AG04449 (cell line): Measurements from ENCODE around the gene UBE2C.
"Not testable (repeated sequence)": the region's sequence is repeated elsewhere in the genome, so short reads cannot be mapped to it uniquely, and the experiment has no call there.

Source experiments
- CTCF ChIA-PET: fragments of 350-600 bp; formaldehyde crosslinking; extraction: SDS; loops from one replicate; lab custom pipeline; 2021; ENCODE audit warnings: antibody characterized with exemption; lab: Yijun Ruan, JAX
- POLR2A ChIA-PET: fragments of 400-600, 350-600 bp; formaldehyde crosslinking; extraction: SDS; loops from one replicate; lab custom pipeline; 2020; ENCODE audit warnings: antibody characterized with exemption, inconsistent platforms; lab: Yijun Ruan, JAX
- DNase-seq: peaks from one replicate; pipeline ENCODE4 v3.0.0-alpha.2; 2010; ENCODE audit warnings: low read depth, low spot score
- H3K4me3 ChIP-seq: 2 replicates; pipeline ENCODE4 v1.5.1; 2011; ENCODE audit warnings: low read depth, mild to moderate bottlenecking, control low read depth, low read length
- TF ChIP-seq, protein P1 (sequence below): IDR thresholded peaks from one replicate; pipeline ENCODE4 v1.5.1; 2011; ENCODE audit warnings: mild to moderate bottlenecking, moderate library complexity, low read length, control low read depth, inconsistent platforms; ENCODE audit not compliant: insufficient read depth; ENCODE audit errors: missing control alignments

UBE2C gene

DNA sequence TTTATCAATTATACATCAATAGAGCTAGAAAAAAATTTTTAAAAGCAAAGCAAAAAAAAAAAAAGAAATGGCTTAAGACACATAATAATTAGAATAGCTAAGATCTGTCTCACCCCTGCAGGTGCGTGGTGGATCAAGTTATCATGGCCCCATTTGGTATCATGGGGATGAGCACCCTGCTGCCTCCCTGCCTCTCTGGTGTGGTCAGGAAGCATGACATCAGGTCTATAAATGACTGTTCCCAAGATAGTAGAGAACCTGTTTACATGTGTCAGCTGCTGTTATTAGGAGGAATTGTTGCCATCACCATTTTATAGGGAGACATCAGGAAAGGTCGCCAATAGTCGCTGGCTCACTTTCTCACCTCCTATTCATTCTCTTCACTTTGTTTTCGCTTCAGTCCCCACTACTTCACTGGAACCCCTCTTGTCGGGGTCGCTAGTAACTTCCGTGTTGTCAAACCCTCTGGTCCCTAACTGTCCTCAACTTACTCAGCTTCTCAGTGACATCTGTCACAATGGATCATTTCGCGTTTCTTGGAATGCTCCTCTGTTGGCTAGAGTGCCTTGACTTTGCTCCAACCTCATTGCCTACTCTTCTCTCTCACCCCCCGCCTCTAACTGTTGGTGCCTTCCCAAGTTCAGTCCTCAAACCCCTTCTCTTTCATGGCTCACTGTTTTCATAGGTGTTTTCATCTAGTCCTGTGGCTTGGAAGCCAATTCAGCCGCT lies 15.9 kb upstream of the UBE2C start:
- ChIA-PET POLR2A (no interaction called here), CTCF (interaction anchor here (1.0 to 2.0 kb wide), 5 partner anchors 10 to 173 kb away, joined by 3 to 8 read pairs (median 7); partner anchors contain the start of gene PCIF1)
- TF ChIP-seq, protein P1, sequence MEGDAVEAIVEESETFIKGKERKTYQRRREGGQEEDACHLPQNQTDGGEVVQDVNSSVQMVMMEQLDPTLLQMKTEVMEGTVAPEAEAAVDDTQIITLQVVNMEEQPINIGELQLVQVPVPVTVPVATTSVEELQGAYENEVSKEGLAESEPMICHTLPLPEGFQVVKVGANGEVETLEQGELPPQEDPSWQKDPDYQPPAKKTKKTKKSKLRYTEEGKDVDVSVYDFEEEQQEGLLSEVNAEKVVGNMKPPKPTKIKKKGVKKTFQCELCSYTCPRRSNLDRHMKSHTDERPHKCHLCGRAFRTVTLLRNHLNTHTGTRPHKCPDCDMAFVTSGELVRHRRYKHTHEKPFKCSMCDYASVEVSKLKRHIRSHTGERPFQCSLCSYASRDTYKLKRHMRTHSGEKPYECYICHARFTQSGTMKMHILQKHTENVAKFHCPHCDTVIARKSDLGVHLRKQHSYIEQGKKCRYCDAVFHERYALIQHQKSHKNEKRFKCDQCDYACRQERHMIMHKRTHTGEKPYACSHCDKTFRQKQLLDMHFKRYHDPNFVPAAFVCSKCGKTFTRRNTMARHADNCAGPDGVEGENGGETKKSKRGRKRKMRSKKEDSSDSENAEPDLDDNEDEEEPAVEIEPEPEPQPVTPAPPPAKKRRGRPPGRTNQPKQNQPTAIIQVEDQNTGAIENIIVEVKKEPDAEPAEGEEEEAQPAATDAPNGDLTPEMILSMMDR: no peak
- H3K4me3 ChIP-seq: no peak overlapping the region
- DNase-seq: no peak

DNA sequence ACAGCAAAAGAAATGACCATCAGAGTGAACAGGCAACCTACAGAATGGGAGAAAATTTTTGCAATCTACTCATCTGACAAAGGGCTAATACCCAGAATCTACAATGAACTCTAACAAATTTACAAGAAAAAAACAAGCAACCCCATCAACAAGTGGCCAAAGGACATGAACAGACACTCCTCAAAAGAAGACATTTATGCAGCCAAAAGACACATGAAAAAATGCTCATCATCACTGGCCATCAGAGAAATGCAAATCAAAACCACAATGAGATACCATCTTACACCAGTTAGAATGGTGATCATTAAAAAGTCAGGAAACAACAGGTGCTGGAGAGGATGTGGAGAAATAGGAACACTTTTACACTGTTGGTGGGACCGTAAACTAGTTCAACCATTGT lies 14.9 kb upstream of the UBE2C start:
- CTCF ChIA-PET: interaction anchor here (2.8 kb wide), 1 partner anchor 163 kb away, joined by 47 read pairs; no protein-coding TSS in a partner anchor
- H3K4me3 ChIP-seq, POLR2A ChIA-PET, DNase-seq: not testable (repeated sequence)

DNA sequence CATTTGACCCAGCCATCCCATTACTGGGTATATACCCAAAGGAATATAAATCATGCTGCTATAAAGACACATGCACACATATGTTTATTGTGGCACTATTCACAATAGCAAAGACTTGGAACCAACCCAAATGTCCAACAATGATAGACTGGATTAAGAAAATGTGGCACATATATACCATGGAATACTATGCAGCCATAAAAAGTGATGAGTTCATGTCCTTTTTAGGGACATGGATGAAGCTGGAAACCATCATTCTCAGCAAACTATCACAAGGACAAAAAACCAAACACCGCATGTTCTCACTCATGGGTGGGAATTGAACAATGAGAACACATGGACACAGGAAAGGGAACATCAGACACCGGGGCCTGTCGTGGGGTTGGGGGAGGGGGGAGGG lies 14.5 kb upstream of the UBE2C start:
- H3K4me3 ChIP-seq, DNase-seq, POLR2A ChIA-PET: not testable (repeated sequence)
- CTCF ChIA-PET: interaction anchor here (1.0 to 4.4 kb wide), 14 partner anchors 8 to 216 kb away, joined by 3 to 63 read pairs (median 12); partner anchors contain the start of genes DNTTIP1, UBE2C and WFDC3

DNA sequence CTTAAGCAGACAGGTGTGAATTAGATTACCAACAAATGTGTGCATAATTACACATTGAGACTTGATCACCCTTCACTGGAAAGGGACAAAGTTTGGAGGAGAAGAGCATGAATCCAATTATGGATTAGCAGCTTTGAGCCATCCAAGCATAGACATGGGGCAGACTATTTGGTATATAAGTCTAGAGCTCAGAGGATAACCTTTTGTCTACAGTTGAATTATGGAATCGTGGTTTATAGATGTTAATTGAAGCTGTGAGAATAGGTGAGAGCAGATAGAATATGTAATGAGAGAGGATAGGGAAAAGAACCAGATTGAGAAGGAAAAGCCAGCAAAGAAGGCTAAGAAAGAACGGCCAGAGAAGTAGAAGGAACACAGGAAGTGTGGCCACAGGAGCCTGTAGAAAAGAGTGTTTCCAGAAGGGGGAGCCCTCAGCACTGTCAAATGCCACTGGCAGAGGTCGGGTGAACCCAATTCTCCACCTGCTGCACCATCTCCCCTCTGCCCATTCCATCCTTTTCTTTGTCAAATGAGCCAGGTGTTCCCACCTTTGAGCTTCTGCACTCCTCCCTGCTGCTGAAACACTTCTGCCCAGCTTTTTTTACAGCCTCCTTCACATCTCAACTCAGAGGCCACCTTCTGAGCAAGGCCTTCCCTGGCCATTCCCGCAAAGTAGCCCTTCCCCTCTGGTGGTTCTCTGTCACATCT lies 13.4 kb upstream of the UBE2C start:
- CTCF ChIA-PET: interaction anchor here (0.6 to 4.4 kb wide), 41 partner anchors 9 to 444 kb away, joined by 3 to 63 read pairs (median 5); partner anchors contain the start of genes DNTTIP1, NEURL2, PCIF1 and SNX21
- H3K4me3 ChIP-seq: no peak overlapping the region
- TF ChIP-seq, protein P1: peak; percentile 75
- POLR2A ChIA-PET: no interaction called here
- no peak for DNase-seq

DNA sequence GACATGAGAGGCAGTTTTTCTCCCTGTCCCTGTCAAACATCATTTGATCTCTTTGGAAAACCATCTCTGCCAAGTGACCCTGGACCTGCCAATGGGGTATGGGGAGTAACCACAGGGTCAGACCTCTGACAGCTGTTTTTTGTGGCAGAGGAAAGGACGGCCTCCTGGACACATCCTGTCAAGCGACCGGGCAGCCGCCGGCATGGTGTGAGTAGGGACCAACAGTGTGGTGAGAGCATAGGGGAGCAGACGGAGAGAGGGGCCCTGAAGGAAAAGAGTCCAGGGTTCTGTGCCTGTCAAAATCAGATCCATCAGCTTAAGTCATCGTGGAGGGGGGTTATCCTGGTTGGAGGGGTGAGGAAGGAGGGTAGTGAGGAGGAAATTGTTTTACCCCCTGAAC lies 10.6 kb upstream of the UBE2C start:
- ChIA-PET CTCF (interaction anchor here (0.8 to 4.4 kb wide), 6 partner anchors 11 to 166 kb away, joined by 3 to 63 read pairs (median 20); partner anchors contain the start of genes DNTTIP1, UBE2C and WFDC3), POLR2A (interaction anchor here (1.3 kb wide), 1 partner anchor 10 kb away, joined by 4 read pairs; the partner anchor contains the start of genes DNTTIP1 and WFDC3)
- H3K4me3 ChIP-seq: no peak overlapping the region
- TF ChIP-seq, protein P1: no peak
- DNase-seq: no peak

DNA sequence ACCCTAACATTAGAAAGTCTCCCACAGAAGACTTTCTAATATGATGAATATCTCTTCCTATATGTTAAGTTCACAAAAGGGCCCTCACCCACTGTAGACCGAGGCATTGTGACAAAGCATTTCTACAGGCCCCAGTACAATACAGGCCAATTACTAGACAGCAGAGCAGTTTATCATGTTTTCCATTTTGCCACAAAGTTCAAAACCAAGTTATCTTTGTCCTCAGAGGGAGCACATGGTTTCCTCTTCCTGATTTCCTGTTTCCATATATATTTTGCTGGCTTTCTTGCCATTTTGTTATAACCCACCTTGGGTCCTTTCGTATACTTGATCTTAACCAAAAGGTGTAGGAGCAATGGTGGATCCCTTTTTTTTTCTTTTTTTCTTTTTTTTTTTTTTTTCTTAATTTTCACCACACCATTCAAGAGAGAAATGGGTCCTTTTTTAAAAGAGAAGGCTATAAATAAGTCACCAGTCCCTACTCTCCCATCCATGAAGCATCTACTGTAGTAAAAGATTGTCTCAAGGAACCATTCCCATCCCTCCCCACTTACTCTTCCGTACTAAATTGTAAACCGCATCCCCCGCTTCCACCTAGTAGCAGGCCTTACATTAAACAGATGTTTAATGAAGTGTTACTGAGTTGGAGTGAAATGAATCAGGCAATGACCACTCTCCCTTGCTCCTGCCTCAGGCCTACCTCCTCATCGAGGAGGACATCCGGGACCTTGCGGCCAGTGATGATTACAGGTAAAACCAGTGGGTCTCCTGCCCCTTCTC lies 2.1 kb upstream of the UBE2C start:
- no peak for DNase-seq
- POLR2A ChIA-PET: no interaction called here
- CTCF ChIA-PET: interaction anchor here (4.0 to 5.8 kb wide), 2 partner anchors 11 kb away, joined by 38 to 41 read pairs; no protein-coding TSS in a partner anchor
- H3K4me3 ChIP-seq: no peak overlapping the region
- TF ChIP-seq, protein P1: no peak
